Inferior parietal cortex (tissue), 1 donor: Measurements from ENCODE around the gene UNKL.
A peak's percentile ranks its signal among the peaks of the same experiment; 100 is the strongest.

Experiments used
- DNase-seq: peaks from one replicate; pipeline ENCODE4 v3.0.0-alpha.2; 2016; ENCODE audit errors: extremely low spot score

The UNKL gene

DNA sequence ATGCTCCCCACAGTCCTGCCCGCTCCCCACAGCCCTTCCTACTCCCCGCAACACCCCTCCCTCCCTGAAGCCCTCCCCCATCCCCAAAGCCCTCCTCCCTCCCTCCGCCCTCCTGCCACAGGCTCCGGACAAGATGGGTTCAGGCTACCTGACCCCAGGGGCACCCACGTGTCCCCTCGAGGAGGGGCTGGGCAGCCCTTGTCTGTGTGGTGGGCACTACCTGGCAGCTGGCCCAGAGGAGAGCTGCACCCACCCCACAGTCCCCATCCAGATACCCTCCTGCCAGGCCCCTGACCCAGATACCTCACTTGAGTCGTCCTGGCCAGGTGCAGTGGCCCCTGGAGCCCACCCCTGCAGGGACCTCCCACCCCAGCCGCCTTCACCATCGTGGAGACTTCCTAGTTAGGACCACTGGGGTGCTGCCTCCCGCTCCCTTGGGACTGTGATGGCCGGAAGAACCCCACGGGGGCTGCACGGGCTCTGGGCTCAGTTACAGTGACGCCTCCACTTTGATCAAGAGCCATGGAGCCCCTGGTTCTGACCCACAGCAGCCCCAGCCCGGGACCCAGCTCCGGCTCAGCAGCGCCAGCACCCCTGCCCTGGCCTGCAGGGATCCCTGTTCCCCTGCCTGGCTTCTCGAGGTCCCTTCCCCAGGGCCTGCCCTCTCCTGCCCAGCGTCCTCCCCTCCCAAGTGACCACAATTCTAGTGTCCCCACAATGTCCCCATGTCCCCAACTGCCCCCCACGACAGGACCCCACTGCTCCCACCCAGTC, 17.2 kb upstream of the UNKL start:
- DNase-seq = no peak

- no peak for DNase-seq
These were observed 16.4 kb upstream of the UNKL start, which contains the start of gene PERCC1 for GRCh38 chr16:1430759-1431496. PERCC1 (plus strand) TSS chr16:1431078; CDS start chr16:1432594, 1,516 bp downstream.

GRCh38 chr16:1430214-1430758, 15.8 kb upstream of the UNKL start:
- DNase-seq = no peak

GRCh38 chr16:1429631-1430030, 15.1 kb upstream of the UNKL start:
- DNase-seq = no peak

DNA sequence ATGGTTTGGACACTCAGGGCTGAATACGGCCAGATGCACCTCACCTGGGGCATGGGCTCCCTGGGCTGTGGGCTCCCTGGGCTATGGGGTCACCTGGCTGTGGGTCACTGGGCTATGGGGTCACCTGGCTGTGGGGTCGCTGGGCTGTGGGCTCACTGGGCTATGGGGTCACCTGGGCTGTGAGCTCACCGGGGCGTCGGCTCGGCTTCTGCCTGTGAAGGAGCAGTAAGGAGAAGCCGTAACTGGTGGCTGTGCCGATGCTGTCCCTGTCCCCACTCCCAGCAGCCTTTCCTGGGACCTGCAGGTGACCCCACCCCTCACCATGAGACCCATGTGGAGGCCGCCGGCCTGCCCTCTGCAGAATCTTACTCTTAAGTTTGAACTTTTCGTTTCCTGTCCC, 14.5 kb upstream of the UNKL start:
- DNase-seq = no peak

- DNase-seq = no peak
These were observed 14.0 kb upstream of the UNKL start for GRCh38 chr16:1428511-1428910.

DNA sequence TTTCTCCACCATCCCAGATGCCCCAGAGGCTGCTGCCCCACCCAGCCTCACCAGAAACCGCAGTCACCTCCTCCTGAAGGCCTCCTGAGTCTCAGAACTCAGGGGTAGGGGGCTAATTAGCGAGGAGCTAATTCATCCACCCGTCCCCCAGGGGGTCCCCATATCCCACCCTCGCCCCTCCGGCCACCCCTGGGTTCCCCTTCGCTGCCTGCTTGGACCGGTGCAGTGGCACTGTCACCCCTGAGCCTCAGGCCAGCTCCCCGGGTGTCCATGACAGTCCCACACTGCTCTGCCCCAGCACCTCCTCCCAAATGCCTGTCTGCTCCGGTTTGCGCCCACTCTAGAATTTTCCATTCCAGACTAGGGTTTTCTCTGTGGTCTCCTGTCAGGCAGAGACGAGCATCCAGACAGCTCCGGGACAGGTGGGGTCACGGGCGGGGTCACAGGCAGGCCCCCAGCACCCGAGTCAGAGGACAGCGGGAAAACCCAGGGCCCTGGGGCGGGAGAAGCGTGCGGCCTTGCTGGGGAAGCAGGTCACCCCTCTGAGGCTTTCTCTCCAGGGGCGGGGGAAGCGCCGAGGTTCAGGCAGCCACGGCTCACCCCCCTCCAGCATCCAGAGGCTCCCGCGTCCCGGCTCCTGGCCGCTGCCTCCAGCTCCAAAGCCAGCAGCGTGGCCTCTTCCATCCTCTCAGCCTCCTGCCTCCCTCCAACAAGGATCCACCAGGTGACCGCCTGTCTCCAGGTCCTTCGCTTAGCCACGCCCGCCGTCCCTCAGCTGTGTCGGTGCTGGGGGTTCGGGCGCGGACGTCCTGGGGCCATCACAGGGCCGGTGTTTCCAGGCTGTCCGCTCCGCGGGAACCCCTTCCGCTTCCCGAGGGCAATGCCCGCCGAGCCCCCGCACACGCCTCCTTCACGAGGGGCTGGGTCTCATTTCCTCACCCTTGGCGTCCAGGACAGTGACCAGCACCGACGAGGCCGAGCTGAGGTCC, 13.3 kb upstream of the UNKL start:
- no peak for DNase-seq

- no peak for DNase-seq
These were observed 12.4 kb upstream of the UNKL start for GRCh38 chr16:1426734-1427471.

- no peak for DNase-seq
These were observed 11.3 kb upstream of the UNKL start for GRCh38 chr16:1425616-1426370.

DNA sequence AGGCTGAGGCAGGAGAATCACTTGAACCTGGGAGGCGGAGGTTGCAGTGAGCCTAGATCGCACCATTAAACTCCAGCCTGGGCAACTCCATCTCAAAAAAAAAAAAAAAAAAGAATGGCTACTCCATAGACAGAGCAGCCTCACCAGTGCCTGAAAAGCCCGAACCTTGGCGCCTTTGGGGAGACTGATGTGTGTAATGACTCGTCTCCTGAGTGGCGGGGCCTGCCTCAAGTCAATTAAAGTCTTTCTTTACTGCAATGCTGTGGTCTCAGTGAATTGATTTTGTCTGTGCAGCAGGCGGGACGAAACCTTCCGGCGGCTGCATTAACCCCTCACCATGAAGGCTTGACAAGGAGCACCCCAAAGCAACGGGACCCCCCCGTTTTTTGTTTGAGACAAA, 9.5 kb upstream of the UNKL start:
- no peak for DNase-seq

GRCh38 chr16:1422076-1422475, 7.6 kb upstream of the UNKL start:
- DNase-seq = no peak

DNA sequence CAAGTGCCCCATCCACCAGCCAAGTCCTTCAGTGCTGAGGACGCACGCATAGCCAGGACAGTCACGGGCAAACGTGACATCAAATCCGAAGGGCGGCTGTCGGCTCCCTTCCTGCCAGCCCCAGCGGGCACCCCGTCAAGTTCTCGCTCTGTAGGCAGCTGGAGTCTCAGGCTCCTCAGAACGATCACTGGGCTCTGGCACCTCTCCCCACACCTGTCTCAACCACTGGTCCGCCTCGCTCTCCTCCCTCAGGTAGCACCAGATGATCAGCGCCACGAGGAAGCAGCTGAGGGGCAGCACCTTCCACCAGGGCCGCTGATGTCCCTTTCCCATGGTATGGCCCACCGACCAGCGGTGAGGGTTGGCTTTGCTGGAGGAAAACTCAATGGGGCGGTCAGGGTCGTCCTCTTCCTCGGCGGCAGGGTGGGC, 5.6 kb upstream of the UNKL start:
- no peak for DNase-seq

GRCh38 chr16:1416521-1416941, 2.0 kb upstream of the UNKL start:
- no peak for DNase-seq

DNA sequence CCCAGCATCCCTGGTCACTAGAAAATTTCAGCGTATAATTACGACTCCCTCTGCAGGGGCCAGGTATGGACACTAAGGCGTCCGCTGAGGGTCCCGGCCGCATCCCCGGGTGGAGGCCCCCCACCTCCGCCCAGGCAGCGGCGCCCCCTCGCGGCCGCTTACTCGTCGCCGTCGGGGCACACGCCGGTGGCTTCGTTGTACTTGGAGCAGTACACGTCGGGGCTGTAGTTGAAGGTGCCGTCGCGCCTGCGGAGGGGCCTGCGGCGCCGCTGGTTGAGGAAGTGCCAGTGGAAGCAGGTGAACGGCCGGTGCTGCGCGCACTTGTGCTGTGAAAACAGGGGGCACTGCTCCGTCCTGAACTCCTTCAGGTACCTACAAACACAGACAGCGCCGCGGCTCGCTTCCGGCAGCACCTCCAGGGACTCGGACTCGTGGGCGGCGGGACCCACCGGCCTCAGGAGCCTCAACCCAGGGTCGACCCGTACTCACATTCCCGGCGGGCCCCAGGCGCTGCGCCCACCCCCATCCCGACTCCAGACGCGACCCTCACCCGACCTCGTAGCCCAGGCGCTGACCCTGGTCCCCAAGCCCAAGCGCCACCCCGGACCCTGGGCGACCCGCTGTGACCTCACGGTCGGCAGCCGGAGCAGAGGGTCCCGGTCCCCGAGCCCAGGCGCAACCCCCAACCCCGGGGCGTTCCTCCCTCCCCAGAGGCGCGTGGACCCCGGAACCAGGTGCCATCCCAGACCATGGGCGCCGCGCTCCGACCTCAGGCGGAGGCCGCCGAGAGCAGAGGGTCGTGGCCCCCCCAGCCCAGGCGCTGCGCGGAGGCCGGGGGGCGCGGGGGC, 596 bp downstream of the UNKL start:
- DNase-seq = peak; percentile 11

GRCh38 chr16:1412847-1413246, 1.7 kb downstream of the UNKL start:
- DNase-seq = no peak

DNA sequence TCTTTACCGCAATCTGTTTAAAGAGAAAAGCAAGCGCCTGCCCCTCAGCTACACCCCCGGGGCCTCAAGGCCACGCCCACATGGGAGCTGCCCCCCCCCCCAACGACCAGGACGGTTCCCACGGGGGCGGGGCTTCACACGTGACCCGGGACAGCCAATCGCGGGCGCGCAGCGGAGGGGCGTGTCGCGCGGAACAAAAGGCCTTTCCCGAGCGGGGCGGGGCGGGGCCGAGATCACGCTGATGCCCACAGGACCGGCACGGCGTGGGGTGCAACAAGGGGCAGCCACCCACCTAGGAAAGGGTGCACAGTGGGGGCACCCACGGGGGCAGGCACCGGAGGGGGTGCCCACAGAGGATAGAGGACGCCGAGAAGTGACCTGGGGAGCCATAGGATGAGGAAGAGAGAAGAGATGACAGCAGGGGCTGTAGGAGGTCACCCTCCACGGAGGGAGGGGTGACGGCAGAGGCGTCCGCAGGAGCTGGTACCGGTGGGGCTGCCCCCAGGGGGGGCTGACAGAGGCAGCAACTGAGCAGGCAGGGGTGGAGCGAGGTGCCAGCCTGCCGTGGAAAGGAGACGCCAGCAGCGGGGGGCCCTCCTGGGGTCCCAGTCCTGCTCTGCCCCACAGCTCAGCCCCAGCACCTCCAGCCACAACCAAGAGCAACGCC, 6.2 kb downstream of the UNKL start:
- peak; percentile 92 for DNase-seq

DNA sequence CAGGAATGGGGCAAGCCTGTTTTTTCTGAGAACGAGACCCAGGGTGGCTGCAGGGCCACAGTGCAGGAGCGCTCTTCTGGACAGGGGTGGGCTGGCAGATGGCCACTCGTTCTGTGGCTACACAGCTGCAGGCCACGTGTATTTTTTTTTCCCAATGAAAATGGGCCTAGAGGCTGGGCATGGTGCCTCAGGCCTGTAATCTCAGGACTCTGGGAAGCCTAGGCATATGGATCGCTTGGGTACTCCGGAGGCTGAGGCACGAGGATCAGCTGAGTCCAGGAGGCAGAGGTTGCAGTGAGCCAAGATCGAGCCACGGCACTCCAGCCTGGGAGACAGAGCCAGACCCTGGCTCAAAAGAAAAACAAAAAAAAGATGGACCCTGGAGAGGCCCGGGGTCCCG, 6.8 kb downstream of the UNKL start:
- DNase-seq = no peak

GRCh38 chr16:1403733-1404132, 10.8 kb downstream of the UNKL start:
- no peak for DNase-seq

- no peak for DNase-seq
These were observed 11.5 kb downstream of the UNKL start for GRCh38 chr16:1403036-1403435.
